HCEC 1CT (cell line): ENCODE data around the gene PSMB9.
"Not testable (repeated sequence)": the region's sequence is repeated elsewhere in the genome, so short reads cannot be mapped to it uniquely, and the experiment has no call there.

Experiments used
- DNase-seq: peaks from one replicate; pipeline ENCODE4 v3.0.0-alpha.2; 2017

PSMB9 gene

GRCh38 chr6:32865724-32866443, 11.9 kb downstream of the PSMB9 start:
- DNase-seq, result no peak

DNA sequence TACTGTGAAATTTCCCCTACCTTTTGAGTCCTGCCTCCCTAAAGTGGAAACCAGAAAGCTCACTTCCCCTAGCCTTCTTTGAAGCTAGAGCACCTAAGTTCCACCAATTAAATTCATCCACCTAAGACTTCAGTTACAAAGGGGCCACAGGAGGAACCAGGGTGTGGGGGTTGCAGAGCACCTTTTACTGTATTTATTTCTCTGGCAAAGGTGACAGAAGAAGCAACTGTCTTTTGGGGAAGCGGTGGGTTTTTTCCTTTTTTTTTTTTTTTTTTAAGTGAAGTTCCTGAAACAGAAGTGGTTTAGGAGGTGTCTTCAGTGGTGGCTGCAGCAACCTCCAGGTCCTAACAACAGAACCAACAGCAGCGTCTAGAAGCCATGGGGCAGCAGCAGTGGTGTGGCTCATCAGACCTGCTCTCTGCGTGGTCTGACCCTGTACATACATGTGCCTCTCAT, 13.1 kb downstream of the PSMB9 start:
- DNase-seq, result no peak

DNA sequence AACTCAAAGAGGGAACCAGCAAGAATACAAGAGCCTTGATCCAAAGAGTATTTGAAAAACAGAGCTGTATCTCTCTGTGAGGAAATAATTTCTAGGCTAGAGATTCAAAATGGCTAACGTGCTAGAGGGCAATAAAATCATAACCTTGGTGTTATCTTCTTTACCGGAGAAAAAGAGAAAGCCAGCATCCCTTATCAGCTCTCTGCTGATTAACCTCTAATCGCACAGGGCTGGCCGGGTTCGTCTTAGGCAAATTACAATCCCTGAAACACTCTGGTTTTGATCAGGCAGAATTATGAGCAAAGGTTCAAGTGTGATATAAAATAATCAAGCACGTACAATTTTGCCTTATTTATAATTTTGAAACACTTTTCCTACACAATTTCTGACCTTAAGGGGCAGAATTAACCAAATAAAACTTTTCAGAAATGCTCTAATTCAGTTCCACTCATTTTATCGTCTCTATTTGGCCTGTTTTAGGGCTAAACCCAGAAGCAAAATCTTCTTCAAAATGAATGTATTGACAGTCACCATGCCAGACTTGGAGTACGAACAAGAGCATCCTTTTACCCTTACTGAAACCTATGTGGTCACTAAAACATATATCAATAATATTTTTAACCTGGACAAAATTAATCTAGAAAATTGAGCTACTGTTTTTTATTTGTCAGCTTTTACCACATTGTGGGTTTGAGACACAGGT, 13.7 kb downstream of the PSMB9 start:
- DNase-seq, result no peak

- DNase-seq, result peak; percentile 38
These were observed 14.3 kb downstream of the PSMB9 start for GRCh38 chr6:32868257-32868788.

- DNase-seq, result not testable (repeated sequence)
These were observed 20.0 kb downstream of the PSMB9 start for GRCh38 chr6:32873947-32874346.

DNA sequence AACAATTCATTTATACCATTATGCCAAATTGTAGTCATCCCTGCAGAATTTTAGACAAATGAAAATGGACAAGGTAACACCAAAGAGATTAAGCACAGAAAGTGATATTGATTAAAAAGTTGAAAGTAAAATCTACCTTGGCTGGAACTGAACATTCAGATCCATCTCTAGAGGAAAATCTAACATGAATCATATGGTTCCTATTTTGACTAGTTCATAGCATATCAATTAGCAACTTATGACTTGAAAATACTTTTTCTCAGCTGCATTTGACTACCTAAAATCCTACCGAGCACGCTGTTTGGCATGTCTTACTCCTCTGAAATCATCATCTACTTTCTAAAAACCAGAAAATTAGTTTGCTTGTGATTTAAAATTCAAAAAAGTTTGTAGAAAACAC, 22.6 kb downstream of the PSMB9 start:
- no peak for DNase-seq

DNA sequence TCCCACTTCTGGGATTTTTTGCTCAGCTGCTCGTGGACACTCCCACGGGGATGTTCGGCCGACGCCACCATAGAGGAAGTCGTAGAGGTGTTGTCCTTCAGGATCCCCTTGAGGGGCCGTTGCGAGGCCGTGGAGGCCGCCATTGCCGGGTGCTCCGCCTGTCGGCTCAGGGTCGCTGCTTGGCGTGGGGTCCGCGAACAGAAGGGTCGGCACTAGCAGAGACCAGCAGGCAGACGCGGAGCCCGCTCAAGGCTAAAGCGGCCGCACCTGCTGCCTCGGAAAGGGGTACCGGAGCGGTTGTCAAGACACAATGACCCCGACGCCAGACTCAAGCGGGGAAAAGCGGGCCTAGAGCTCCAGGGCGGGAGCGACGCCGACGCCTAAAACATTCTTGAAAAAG, 25.7 kb downstream of the PSMB9 start:
- no peak for DNase-seq

DNA sequence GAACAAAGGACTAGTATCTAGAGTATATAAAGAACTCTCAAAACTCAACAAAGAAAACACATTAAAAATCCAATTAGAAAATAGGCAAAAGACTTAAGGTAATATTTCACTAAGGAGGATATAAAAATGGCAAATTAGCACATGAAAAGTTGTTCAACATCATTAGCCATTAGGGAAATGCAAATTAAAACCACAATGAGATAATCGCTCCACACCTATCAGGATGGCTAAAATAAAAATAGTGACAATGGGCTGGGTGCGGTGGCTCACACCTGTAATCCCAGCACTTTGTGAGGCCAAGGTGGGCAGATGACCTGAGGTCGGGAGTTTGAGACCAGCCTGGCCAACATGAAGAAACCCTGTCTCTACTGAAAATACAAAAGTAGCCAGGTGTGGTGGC, 27.0 kb downstream of the PSMB9 start:
- DNase-seq, result not testable (repeated sequence)

DNA sequence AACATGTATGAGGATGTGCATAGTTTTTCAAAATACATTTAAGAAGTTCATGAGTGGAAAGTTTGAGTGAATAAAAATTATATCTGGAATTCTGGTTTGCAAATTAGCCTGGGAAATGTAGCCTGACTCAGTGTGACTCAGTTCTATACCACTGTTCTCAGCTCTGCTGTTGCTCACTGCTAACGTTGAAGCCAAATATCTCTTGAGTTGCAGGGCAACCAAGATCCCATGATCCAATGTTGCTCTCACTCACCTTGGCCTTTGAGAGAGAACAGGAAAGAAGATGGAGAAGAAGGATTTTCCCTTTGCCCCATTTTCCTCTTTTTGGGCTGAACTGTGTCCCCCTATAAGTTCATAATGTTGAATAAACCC, 28.9 kb downstream of the PSMB9 start:
- DNase-seq, result peak; percentile 72

DNA sequence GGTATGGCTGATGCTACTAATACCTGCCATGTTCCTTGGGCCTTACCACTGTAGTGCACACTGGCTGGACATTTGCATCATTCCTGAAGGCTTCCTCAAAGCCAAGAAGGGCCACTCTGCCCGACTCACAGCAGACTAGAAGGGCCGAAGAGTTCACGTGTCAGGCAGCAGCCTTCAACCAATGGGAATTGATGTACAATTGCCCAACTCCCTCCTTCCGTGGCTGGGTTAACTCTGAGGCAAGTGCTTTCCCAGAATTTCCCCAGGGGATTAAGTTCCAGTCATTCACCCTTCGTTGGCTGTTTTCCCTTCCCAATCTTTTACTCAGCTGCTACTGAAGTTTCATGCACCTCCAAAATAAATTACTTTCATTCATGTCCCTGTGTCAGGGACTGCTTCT, 29.8 kb downstream of the PSMB9 start:
- DNase-seq, result peak; percentile 70

- DNase-seq, result peak; percentile 73
These were observed 31.8 kb downstream of the PSMB9 start for GRCh38 chr6:32885698-32886286.

DNA sequence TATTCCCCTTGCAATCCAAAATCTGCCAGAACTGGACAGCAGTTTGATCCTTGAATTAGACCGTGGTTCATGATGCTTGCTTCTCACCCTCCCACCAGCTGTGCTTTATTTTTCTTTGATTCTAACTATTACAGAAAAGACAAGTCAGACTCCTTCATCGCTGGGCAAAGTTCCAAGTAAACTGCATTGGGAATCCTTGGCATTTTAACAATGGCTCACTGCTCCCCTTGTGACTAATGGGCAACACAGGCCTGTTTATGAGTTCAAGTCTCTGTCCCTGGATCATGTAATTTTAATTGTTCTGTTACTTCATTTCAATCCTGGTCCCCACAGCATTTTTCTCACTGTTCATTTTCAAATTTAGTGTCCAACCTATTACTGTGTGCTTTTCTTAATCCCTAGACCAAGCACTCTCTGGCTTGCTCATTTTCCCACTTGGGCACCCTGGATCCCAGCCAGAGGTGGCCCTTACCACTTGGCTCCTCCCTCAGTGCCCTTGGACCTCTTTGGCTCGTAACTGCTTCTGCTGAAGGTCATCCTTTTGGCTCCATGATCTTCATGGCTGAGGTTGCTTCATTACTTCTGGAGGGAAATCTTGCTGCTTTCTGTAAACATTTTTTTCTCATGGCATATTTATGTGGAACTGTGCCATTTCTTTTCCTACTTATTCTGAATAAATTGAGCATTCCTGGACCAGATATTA, 32.8 kb downstream of the PSMB9 start:
- DNase-seq, result peak; percentile 87

GRCh38 chr6:32887616-32888015, 33.6 kb downstream of the PSMB9 start:
- no peak for DNase-seq

DNA sequence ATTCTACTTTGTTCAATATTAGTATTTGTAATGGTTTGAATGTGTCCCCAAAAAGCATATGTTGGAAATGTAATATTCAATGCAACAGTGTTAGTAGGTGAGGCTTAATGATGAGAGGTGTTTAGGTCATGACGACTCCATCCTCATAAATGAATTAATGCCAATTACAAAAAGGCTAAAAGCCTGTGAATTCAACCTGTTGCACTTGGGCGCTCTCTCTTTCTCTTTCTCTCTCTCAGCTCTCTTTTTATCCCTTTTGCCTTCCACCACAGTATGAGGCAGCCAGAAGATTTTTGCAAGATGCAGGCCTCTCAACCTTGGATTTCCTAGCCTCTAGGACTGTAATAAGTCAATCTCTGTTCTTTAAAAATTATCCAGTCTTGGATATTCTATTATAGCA, 34.6 kb downstream of the PSMB9 start:
- no peak for DNase-seq

DNA sequence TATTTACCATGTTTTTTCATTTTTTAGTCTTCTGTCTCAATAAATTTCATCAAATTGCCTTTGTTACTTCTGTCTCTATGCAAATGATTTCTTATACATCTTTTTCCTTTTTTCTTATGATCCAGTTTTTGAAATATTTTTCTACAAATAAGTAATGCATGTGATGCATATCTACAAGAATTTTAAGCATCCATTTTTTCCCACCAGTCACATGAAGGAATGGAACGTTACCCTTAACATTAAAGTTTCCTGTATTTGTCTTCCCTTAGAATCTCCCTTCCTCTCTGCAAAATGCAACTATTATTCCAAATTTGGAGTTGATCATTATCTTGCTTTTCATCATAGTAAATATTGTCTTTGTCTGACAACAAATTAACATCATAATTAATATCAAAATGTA, 35.5 kb downstream of the PSMB9 start:
- no peak for DNase-seq

GRCh38 chr6:32890831-32891230, 36.8 kb downstream of the PSMB9 start:
- no peak for DNase-seq

- peak; percentile 81 for DNase-seq
These were observed 40.4 kb downstream of the PSMB9 start for GRCh38 chr6:32894085-32895005.

- DNase-seq, result no peak
These were observed 41.0 kb downstream of the PSMB9 start for GRCh38 chr6:32895006-32895345.

DNA sequence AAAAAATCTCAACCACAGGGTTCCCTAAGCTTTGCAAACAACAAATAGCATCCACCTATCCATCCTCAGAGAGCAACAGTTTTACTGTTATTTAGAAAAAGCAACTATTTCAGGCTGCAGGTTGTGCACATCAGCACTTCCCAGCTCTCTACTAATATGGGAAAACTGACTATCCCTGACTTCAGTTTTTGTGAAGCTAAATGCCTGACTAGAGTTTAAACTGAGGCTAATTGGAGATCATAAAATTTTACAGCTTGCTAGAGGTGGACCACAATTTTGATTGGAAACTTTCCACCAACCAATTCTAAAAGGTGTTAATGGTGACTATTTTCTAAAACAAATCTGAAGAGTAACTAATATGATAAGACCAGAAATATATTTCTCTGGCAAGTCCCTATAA, 50.0 kb downstream of the PSMB9 start:
- DNase-seq, result no peak

GRCh38 chr6:32905078-32905477, 51.1 kb downstream of the PSMB9 start:
- DNase-seq, result no peak

DNA sequence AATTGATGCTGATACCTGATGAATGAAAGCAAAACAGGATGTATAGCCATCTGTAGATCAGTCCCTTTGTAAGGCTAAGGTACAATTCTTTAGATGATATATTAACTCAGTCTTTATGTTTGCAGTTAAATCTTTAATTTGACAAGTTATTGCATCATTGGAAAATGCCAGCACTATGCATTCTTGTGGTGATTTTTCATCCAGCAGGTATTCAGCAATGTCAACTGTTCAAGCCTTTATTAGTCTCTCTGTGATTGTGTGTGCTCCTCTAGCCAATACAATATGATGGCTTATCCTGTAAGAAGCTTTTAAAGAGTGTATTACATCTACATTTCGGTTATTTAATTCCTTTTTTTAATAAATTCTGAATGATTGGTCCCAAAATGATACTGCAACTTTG, 52.5 kb downstream of the PSMB9 start:
- DNase-seq, result peak; percentile 80

GRCh38 chr6:32908897-32909296, 54.9 kb downstream of the PSMB9 start:
- DNase-seq, result no peak
